IPS-18c (cell line): ENCODE results near the gene GFER.
A peak's percentile ranks its signal among the peaks of the same experiment; 100 is the strongest.
"Not testable (repeated sequence)": the region's sequence is repeated elsewhere in the genome, so short reads cannot be mapped to it uniquely, and the experiment has no call there.

Experiments
- H3K4me3 ChIP-seq: 2 replicates; pipeline ENCODE4 v1.7.0; 2013; ENCODE audit warnings: low read depth, mild to moderate bottlenecking, low read length, moderate library complexity; ENCODE audit not compliant: insufficient read depth
- H3K9me3 ChIP-seq: one replicate; pipeline ENCODE4 v1.6.1; 2013; ENCODE audit warnings: mild to moderate bottlenecking, low read length, moderate library complexity; ENCODE audit not compliant: control insufficient read depth, insufficient read depth

Gene GFER

DNA sequence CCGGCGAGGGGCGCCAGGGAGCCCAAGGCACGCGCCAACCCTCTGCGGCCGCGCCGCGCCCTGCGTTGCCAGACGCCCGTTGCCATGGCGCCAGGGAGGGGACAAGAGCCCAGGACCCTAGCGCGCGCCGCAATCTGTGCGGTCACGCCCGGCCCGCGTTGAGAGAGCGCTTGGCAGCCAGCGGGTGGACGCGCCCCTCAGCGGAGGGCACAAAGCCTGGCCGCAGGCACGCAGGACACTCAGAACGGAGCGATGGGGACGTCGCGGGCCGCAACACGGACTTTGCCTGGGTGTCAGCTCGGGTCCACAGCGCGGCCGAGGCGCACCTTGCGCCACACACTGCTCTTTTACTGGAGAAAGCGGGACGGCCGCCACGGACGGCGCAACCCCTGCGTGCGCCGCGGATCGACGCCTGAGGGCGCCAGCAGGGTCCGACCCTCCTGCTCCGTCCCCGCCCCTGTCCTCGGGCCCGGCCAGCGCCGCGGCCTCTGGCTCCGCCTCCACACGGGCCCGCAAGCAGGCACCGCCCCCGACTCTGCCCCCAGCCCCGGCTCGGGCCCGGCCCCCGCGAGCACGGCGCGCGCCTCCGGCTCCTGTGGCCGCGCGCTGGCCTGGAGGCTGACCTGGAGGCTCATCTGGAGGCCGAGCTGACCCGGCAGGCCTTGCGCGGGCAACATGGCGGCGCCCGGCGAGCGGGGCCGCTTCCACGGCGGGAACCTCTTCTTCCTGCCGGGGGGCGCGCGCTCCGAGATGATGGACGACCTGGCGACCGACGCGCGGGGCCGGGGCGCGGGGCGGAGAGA lies at the start of gene GFER:
GFER (plus strand) TSS at position 650 of the 803 bp plus-strand sequence; CDS start at position 676, 26 bp downstream.
- peaks cover 3% of the 10 kb centered on the region for H3K9me3 ChIP-seq
- H3K4me3 ChIP-seq = peak within 1 kb of the TSS; percentile 89

DNA sequence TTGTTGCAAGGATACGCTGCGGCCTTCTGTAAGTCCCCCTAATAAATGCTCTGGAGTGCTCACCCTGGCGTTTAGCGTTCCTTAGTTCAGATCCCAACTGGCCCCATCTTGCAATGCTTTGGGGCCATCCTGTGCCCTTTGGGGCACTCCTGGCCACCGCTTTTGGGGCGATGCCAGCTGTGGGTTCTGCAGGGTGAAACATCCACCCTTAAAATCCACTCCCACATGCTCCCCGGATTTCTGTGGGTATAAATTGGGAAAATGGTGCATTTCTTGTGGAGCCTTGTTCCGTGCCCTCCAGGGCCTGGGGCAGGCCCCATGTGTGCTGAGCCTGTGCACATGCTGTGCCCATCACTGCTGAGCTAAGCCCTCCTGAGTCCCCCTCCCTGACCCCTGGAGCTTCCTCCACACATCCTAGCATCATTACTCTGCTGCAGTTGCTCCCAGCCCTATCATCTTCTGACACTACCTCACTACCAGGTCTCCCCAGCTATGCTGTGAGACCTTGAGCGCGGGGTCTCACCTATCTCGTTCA lies 47.0 kb upstream of the GFER start:
- Histone ChIP-seq H3K9me3 (no peaks in the 10 kb centered on the region), H3K4me3 (no peak overlapping the region)

- H3K4me3 ChIP-seq = no peak overlapping the region
- H3K9me3 ChIP-seq = no peaks in the 10 kb centered on the region
Measured at GRCh38 chr16:1938316-1938715, 45.7 kb upstream of the GFER start.

DNA sequence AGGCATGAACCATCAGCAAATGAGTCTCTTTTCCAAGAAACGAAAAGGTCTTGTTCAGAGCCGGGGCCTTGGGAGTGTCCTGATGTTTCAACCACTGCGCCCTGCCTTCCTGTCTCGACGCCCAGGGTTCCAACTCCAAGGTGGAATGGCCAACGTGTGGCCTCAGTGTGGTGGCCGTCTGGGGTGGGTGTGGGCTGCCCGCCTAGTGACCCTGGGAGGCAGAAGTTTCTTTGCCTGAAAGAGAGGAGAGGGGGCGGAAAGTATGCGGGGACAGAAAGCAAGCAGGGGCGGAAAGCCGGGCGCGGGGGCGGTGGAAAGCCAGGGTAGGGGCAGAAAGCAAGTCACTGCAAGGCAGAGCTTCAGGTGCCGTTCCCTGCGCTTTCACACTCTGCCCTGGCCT lies 45.1 kb upstream of the GFER start:
- Histone ChIP-seq H3K9me3 (no peaks in the 10 kb centered on the region), H3K4me3 (no peak overlapping the region)

DNA sequence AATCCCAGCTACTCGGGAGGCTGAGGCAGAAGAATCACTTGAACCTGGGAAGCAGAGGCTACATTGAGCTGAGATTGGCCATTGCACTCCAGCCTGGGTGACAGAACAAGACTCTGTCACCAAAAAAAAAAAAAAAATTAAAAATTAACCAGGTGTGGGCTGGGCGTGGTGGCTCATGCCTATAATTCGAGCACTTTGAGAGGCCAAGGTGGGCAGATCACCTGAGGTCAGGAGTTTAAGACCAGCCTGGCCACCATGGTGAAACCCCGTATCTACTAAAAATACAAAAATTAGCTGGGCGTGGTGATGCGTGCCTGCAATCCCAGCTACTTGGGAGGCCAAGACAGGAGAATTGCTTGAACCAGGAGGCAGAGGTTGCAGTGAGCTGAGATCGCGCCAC lies 44.2 kb upstream of the GFER start:
- not testable (repeated sequence) for H3K9me3 ChIP-seq

GRCh38 chr16:1940273-1941161 lies 43.5 kb upstream of the GFER start:
- Histone ChIP-seq H3K4me3 (no peak overlapping the region), H3K9me3 (no peaks in the 10 kb centered on the region)

More for the DNA sequence above, 44.2 kb upstream of the GFER start:
- not testable (repeated sequence) for H3K4me3 ChIP-seq

GRCh38 chr16:1941162-1942046 lies 42.6 kb upstream of the GFER start:
- Histone ChIP-seq H3K4me3 (no peak overlapping the region; the same call in 1 of the 2 replicates), H3K9me3 (no peaks in the 10 kb centered on the region)

DNA sequence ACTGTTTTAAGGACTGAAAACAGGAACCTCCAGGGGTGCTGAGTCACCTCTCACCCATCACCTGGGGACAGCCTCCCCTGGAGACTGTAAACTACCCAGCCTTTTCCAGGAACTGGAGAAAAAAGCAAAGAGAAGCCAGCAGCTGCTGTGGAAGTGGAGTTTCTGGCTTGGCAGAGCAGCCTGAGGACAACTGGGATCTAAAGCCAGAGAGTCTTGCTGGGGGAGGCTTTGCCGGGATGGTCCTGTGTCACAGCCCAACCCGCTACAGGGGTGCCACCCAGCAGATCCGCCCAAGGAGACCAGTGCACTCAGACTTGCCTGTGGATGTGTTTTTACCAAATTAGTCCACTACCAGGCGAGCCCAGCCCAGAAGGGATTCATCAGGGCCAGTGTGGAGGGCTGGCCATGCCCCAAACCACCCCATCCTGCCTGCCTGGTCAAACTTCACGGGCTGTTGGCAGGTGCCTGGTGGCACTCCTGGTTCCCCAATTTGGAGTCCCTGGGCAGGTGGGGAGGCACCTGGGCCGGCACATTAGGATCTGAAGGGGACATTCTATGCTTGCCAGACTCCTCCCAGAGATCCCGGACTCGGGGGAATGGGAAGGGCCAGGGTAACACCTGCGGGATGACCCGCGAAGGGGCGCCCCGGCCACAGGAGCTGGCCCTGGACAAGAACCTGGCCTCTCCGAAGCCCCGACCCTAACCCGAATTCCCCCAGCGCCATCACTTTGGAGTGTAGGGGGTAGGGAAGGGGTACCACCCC lies 41.8 kb upstream of the GFER start:
- peak overlapping the region; percentile 94 for H3K4me3 ChIP-seq
- H3K9me3 ChIP-seq = no peaks in the 10 kb centered on the region

- peak within 1 kb of the TSS; percentile 94 for H3K4me3 ChIP-seq
- no peaks in the 10 kb centered on the region for H3K9me3 ChIP-seq
Measured at GRCh38 chr16:1942810-1943726, 40.9 kb upstream of the GFER start, which contains the start of gene MSRB1. Gene MSRB1 (minus strand): TSS chr16:1943199. CDS start chr16:1943156, 43 bp downstream.

GRCh38 chr16:1944612-1945199 lies 39.3 kb upstream of the GFER start:
- Histone ChIP-seq H3K9me3 (no peaks in the 10 kb centered on the region), H3K4me3 (no peak overlapping the region)

DNA sequence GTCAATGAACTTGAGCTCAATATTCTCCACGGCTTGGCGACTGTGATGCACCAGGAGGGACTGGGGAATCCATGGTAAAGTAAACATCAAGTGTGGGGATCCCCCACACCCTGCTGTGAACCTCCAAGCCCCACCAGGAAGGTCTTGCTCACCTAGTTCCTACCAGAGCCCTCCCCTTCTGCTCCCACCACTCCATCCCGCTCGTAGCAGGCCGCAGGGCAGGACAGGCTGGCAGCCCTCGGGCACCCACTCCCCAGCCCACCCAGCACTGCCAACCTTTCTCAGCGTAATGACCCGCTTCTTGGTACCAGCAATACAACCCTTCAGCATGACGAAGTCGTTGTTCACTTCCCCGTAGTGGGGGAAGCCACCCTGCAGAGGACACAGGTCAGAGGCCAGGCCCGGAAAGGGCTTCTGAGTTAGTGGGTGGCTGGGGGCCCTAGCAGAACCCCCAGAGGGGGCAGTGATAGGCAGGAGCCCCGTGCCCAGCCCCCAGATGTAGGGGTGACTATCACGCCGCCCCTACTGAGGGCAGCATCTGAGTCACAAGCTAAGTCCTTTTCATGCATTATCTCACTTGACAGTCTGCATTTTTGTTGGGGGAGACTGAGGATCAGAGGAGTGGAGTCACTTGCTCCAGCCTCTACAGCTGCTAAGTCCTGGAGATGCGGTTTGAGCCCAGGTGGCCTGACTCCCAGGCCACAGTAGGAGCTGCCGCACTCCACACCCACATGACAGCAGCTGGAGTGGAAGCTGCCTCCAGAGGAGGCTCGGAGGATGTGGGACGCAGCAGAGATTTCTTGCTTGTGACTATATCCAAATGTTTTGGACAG lies 38.2 kb upstream of the GFER start:
- Histone ChIP-seq H3K9me3 (no peaks in the 10 kb centered on the region), H3K4me3 (no peak overlapping the region)

- H3K4me3 ChIP-seq = no peak overlapping the region
Measured at GRCh38 chr16:1946495-1947368, 37.3 kb upstream of the GFER start.

DNA sequence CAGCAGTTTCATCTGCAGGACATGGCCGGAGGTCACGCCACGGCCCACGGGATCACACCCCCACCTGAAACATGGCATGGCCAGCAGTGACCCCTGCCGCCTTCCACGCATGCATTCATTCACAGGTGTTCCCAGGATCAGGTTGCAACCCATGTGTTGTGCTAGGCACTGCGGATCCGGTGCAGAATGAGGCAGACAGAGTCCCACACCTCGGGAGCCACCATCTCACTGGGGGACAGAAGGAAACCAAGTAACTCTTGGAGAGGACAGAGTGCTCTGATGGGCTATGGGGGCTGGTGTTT lies 36.7 kb upstream of the GFER start:
- Histone ChIP-seq H3K4me3 (no peak overlapping the region), H3K9me3 (no peaks in the 10 kb centered on the region)

More at GRCh38 chr16:1946495-1947368, 37.3 kb upstream of the GFER start:
- no peaks in the 10 kb centered on the region for H3K9me3 ChIP-seq

DNA sequence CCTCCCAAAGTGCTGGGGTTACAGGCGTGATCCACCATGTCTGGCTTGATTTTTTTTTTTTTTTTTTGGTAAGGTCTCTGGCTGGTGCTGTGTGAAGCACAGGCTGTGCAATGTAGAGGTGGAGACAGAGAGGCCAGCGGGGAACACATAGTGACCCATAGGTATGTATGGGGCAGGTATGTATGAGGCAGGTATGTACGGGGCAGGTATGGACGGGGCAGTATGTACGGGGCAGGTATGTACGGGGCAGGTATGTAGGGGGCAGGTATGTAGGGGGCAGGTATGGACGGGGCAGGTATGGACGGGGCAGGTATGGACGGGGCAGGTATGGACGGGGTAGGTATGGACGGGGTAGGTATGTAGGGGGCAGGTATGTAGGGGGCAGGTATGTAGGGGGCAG lies 34.5 kb upstream of the GFER start:
- no peak overlapping the region for H3K4me3 ChIP-seq

More for the DNA sequence above, 34.5 kb upstream of the GFER start:
- H3K9me3 ChIP-seq = no peaks in the 10 kb centered on the region
